Bronchial epithelial cell (primary cell): Measurements from ENCODE around the gene PEX10. TPM values are rescaled to one million over a fixed set of nuclear protein-coding genes. Genes with fewer than 3 reads are reported as not detected.

Experiments
- DNase-seq: peaks from one replicate; pipeline ENCODE4 v3.0.0-alpha.2; 2010; ENCODE audit warnings: low read depth
- FAIRE-seq: peaks from 2 replicates; lab custom pipeline; 2011; peaks lifted over from hg19 to GRCh38; lab: Jason Lieb, UNC
- H3K27me3 ChIP-seq: 2 replicates; pipeline ENCODE4 v1.5.1; 2011; ENCODE audit warnings: low read length; ENCODE audit not compliant: control insufficient read depth, insufficient read depth
- H3K36me3 ChIP-seq: 2 replicates; pipeline ENCODE4 v1.5.1; 2011; ENCODE audit warnings: low read length; ENCODE audit not compliant: control insufficient read depth, insufficient read depth
- H3K4me3 ChIP-seq: 2 replicates; pipeline ENCODE4 v1.5.1; 2011; ENCODE audit warnings: mild to moderate bottlenecking, low read depth, low read length, control low read depth
- total RNA-seq: library from RNA; depleted of rRNA; stranded (reverse); fragments of >200 nt; gene quantifications from 2 replicates; pipeline ENCODE4 v1.2.1, GENCODE V29; 2014
- TF ChIP-seq, protein P1 (sequence below): IDR thresholded peaks from 2 replicates; pipeline ENCODE4 v1.5.1; 2011; ENCODE audit warnings: mild to moderate bottlenecking, moderate library complexity, low read length, control low read depth, inconsistent platforms; ENCODE audit not compliant: insufficient read depth, severe bottlenecking

The PEX10 gene
- total RNA-seq, 1 donor from 2014 or later: 30.0 TPM

DNA sequence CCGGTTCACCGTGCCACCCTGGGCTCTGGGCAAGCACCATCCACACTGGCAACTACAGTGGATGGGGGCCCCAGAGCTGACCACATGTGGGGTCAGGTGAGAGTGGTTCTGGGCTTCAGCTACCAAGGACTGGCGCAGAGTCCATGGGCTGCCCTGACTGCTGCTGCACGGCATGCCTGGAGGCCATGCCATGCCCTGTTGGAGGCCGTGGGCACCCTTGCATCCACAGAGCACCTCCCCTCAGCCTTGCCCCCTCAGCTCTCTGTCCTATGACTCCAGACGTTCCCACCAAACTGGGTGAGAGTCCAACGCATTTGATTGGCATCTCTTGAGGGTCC is 36.5 kb downstream of the PEX10 start:
- DNase-seq (no peak), FAIRE-seq (no peak)
- no peak overlapping the region for H3K4me3 ChIP-seq
- H3K27me3 ChIP-seq: no peaks in the 10 kb centered on the region
- no peaks in the 10 kb centered on the region for H3K36me3 ChIP-seq
- TF ChIP-seq, protein P1, sequence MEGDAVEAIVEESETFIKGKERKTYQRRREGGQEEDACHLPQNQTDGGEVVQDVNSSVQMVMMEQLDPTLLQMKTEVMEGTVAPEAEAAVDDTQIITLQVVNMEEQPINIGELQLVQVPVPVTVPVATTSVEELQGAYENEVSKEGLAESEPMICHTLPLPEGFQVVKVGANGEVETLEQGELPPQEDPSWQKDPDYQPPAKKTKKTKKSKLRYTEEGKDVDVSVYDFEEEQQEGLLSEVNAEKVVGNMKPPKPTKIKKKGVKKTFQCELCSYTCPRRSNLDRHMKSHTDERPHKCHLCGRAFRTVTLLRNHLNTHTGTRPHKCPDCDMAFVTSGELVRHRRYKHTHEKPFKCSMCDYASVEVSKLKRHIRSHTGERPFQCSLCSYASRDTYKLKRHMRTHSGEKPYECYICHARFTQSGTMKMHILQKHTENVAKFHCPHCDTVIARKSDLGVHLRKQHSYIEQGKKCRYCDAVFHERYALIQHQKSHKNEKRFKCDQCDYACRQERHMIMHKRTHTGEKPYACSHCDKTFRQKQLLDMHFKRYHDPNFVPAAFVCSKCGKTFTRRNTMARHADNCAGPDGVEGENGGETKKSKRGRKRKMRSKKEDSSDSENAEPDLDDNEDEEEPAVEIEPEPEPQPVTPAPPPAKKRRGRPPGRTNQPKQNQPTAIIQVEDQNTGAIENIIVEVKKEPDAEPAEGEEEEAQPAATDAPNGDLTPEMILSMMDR: no peak

- FAIRE-seq: no peak
- TF ChIP-seq, protein P1: no peak
Measured at GRCh38 chr1:2375246-2375922, 37.0 kb downstream of the PEX10 start.

DNA sequence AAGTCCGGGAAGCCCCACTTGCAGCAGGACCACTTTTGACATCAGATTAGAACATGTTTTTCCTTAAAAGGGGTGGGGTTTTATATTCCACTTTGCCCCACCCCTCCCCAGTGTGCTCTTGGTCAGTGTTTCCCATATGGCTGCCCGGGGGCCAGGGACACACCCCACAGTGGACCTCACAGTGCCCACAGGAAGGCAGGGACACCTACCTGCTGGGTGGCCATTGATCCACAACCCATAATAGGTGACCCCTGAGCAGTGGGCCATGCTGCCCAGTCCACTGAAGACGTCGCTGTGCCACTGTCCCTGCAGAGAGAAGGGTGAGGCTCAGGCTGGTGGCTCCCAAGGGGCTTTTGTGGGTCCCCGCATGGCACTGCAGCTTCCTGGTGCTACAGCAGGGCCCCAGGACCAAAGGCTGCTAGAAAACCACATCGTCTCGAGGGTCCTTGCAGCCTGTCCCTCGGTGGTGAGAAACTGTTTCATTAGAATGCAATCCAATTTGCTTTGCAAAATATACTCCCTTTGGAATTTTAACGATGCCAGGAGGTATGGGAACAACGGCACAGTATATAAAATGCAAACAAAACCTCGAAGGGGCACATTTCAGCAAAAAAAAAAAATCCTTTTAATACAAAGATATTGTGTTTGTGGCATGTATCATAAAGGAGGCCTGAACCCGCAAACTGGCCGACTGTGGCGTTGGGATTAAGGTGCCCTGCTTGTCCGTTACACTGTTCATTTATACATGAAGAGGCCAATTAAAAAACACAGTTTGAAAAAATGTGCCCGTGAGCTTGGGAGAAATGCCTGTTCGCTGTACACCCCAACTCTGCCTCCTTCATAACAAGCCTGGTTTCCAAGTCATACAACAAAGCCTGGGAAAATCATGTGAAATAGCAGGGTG is 37.9 kb downstream of the PEX10 start:
- TF ChIP-seq, protein P1: no peak
- Histone ChIP-seq H3K36me3 (no peaks in the 10 kb centered on the region), H3K27me3 (no peaks in the 10 kb centered on the region), H3K4me3 (no peak overlapping the region)
- FAIRE-seq (no peak), DNase-seq (no peak)

More at GRCh38 chr1:2375246-2375922, 37.0 kb downstream of the PEX10 start:
- no peak for DNase-seq
- Histone ChIP-seq H3K27me3 (no peaks in the 10 kb centered on the region), H3K4me3 (no peak overlapping the region), H3K36me3 (no peaks in the 10 kb centered on the region)

- Histone ChIP-seq H3K27me3 (no peaks in the 10 kb centered on the region), H3K4me3 (no peak overlapping the region), H3K36me3 (no peaks in the 10 kb centered on the region)
- no peak for DNase-seq
- TF ChIP-seq, protein P1: no peak
- FAIRE-seq: no peak
Measured at GRCh38 chr1:2373551-2374251, 38.7 kb downstream of the PEX10 start.

- FAIRE-seq (no peak), DNase-seq (peak; percentile 25)
- Histone ChIP-seq H3K36me3 (no peaks in the 10 kb centered on the region), H3K27me3 (no peaks in the 10 kb centered on the region), H3K4me3 (no peak overlapping the region)
- TF ChIP-seq, protein P1: no peak
Measured at GRCh38 chr1:2372551-2373490, 39.5 kb downstream of the PEX10 start.
